GM19099 (cell line): ENCODE measurements around the gene ZNF674.

ENCODE experiments used
- POLR2A ChIP-seq: IDR thresholded peaks from 3 replicates; pipeline ENCODE4 v1.6.1; 2011; ENCODE audit warnings: low read depth; ENCODE audit not compliant: insufficient read length; ENCODE audit errors: extremely low read depth

ZNF674 gene

GRCh38 chrX:46545111-46546005 lies at the start of gene ZNF674:
TSS of gene ZNF674 (minus strand) at chrX:46545421. CDS start at chrX:46542087, 3,334 bp downstream.
- peak; percentile 76 for TF ChIP-seq POLR2A

DNA sequence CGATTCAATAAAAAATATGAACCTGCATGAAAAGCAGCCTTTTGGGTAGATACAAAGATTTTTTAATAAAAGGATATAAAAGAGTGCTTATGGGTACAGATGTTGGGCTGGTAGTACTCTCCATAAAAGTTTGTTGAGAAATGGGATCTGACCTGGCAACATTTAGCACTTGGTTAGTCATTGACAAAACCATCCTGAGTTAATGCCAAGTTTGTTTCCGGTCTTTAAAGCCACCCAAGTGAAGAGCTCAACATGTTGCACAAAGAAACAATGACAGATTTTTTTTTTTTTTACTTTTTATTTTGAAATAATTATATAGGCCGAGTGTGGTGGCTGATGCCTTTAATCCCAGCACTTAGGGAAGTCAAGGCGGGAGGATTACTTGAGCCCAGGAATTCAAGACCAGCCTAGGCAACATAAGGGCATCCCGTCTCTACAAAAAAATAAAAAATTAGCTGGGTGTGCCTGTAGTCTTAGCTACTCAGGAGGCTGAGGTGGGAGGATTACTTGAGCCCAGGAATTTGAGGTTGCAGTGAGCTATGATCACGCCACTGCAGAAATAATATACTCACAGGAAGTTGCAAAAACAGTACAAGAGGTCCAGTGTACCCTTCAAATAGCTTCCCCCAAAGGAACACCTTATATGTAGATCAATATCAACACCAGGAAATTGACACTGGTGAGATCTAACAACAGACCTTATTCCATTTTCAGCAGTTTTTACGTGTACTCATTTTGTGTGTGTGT lies 44.9 kb upstream of the ZNF674 start:
- no peak for TF ChIP-seq POLR2A

DNA sequence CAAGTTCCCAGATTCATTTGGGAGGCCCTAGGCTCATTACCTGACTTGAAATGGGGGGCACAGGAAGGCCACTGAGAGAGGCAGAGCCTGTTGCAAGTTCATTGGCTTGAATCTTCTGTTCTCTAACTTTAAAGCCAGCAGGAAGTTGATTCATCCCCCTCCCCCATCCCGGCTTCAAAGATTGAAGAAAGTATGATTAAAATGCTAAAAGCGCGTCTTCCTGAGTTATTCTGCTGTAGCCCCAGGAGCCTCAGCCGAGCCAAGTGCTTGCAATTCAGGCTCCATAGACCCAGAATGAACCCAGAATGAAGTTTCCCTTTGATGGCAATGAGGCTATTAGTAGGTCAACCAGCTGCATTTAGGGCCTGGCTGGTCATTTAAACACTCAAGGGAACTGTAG lies 43.0 kb upstream of the ZNF674 start:
- no peak for TF ChIP-seq POLR2A

GRCh38 chrX:46587753-46588171 lies 42.5 kb upstream of the ZNF674 start:
- TF ChIP-seq POLR2A: no peak

GRCh38 chrX:46587158-46587557 lies 41.9 kb upstream of the ZNF674 start:
- no peak for TF ChIP-seq POLR2A

DNA sequence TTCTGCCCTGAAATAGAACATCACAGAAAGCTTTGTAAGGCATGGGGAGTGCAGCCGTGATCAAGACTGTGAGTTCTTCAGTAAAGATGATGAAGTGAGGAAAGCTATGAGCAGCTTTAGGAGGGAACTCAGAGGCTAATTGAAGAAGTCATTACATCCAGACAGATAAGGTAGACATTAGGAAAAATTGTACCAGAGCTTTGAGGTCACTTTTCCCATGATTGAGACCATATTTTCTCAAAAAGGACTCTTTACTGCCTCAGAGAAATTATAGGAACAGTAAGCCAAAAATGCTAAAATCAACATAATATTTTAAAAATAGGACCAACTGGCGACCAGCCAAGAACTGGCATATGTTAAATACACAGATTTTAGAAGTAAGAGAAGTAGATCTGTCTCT lies 39.5 kb upstream of the ZNF674 start:
- TF ChIP-seq POLR2A: no peak

GRCh38 chrX:46582966-46583365 lies 37.7 kb upstream of the ZNF674 start:
- no peak for TF ChIP-seq POLR2A

GRCh38 chrX:46582325-46582724 lies 37.1 kb upstream of the ZNF674 start:
- no peak for TF ChIP-seq POLR2A

- TF ChIP-seq POLR2A: no peak
Observed at GRCh38 chrX:46580613-46581012, 35.4 kb upstream of the ZNF674 start.

- no peak for TF ChIP-seq POLR2A
Observed at GRCh38 chrX:46579250-46579649, 34.0 kb upstream of the ZNF674 start.

- TF ChIP-seq POLR2A: no peak
Observed at GRCh38 chrX:46577221-46578005, 32.2 kb upstream of the ZNF674 start.

- TF ChIP-seq POLR2A: no peak
Observed at GRCh38 chrX:46576458-46576857, 31.2 kb upstream of the ZNF674 start.

DNA sequence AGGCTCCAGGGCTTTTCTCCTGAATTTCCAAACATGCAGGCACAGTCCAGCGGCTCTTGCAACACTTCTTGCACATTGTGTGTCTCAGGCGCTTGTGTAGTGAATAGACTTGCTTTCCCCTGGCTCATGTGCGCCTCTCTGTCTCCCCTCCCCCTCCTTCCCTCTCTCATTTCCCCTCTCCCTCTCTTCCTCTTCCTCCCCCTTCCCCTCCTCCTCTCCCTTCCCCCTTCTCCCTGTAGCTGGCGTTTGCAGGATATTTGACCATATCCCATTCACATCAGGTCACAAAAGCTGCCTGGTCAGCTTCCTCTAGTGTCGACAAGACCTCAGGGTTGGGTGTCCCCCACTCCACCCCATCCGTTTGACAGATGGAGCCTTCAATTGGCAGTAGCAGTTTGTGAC lies 30.8 kb upstream of the ZNF674 start:
- TF ChIP-seq POLR2A: no peak

GRCh38 chrX:46575586-46575985 lies 30.4 kb upstream of the ZNF674 start:
- TF ChIP-seq POLR2A: no peak

DNA sequence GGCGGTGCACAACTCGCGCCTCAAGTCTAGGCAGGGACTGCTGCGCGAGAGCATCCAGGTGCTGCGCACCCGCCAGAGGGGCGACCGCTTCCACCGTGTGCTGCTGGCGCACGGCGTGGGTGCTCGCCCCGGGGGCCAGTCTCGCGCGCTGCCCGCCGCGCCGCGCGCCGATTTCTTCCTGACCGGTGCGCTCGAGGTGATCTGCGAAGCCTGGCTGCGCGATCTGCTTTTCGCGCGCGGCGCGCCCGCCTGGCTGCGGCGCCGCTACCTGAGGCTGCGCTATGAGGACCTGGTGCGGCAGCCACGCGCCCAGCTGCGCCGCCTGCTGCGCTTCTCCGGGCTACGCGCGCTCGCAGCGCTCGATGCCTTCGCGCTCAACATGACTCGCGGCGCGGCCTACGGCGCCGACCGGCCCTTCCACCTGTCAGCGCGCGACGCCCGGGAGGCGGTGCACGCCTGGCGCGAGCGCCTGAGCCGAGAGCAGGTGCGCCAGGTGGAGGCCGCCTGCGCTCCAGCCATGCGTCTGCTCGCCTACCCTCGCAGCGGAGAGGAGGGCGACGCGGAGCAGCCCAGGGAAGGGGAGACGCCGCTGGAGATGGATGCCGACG lies 29.7 kb upstream of the ZNF674 start:
- no peak for TF ChIP-seq POLR2A
